Stimulated activated CD8-positive, alpha-beta memory T cell treated with anti-CD3 and anti-CD28 coated beads, Interleukin-7, amount 100 ng/mL, for 4 hours (primary cell): ENCODE data around the gene ALPG.
"Not testable (repeated sequence)": the region's sequence is repeated elsewhere in the genome, so short reads cannot be mapped to it uniquely, and the experiment has no call there.

Source experiments
- DNase-seq, 2 donors: peaks; one replicate each; pipeline ENCODE4 v3.0.0-alpha.2; 2020; ENCODE audit warnings: low read depth in 2 of 2

The ALPG gene

GRCh38 chr2:232377319-232377718 is 29.3 kb upstream of the ALPG start:
- no peak for DNase-seq

- no peak for DNase-seq
These were observed 28.6 kb upstream of the ALPG start for GRCh38 chr2:232377841-232378734.

- not testable (repeated sequence) for DNase-seq
These were observed 27.9 kb upstream of the ALPG start, which contains the start of gene ALPP for GRCh38 chr2:232378735-232379151. Gene ALPP, plus strand, starts transcription at chr2:232378751. Its CDS starts 52 bp downstream, at chr2:232378803.

GRCh38 chr2:232379610-232380590 is 26.7 kb upstream of the ALPG start:
- not testable (repeated sequence) for DNase-seq

DNA sequence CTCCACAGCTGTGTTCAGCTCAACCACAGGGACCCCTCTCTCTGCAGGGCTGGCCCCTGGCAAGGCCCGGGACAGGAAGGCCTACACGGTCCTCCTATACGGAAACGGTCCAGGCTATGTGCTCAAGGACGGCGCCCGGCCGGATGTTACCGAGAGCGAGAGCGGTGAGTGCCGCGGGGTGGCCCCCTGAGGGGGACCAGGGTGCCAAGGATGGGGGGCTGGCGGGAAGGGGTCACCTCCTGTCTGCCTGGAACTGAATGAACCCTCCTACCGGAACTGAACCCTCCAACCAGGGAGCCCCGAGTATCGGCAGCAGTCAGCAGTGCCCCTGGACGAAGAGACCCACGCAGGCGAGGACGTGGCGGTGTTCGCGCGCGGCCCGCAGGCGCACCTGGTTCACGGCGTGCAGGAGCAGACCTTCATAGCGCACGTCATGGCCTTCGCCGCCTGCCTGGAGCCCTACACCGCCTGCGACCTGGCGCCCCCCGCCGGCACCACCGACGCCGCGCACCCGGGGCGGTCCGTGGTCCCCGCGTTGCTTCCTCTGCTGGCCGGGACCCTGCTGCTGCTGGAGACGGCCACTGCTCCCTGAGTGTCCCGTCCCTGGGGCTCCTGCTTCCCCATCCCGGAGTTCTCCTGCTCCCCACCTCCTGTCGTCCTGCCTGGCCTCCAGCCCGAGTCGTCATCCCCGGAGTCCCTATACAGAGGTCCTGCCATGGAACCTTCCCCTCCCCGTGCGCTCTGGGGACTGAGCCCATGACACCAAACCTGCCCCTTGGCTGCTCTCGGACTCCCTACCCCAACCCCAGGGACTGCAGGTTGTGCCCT is 25.2 kb upstream of the ALPG start:
- DNase-seq: not testable (repeated sequence)

GRCh38 chr2:232382331-232383225 is 24.1 kb upstream of the ALPG start:
- DNase-seq: no peak

DNA sequence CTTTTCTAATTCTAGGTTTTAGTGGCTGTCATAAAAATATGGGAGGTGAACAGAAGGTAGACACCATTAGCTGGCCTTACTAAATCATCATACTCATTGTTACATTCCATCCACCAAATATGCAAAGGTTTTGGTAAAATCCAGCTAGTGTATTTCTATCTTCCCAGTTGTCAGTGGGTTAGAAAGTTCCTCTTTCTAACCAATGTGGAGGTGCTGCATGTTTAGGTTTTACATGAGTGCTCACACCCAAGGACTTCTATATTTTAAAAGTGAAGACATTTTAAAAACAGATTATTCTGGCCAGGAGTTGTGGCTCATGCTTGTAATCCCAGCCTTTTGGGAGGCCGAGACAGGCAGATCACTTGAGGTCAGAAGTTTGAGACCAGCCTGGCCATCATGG is 22.2 kb upstream of the ALPG start:
- DNase-seq: no peak

DNA sequence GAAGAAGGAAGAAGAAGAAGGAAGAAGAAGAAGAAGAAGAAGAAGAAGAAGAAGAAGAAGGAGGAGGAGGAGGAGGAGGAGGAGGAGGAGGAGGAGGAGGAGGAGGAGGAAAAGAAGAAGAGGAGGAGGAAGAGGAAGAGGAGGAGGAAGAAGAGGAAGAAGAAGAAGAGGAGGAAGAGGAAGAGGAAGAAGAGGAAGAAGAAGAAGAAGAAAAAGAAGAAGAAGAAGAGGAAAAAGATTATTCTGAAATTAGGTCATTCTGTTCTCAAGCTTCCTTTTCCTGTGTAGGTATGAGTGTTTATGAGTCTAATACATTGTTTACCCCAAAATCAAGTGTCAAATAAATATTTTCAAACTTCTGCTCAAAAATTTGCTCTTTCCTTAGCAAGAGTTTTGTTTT is 21.6 kb upstream of the ALPG start:
- DNase-seq: not testable (repeated sequence)

GRCh38 chr2:232385660-232386489 is 20.8 kb upstream of the ALPG start:
- no peak for DNase-seq

GRCh38 chr2:232386490-232386739 is 20.2 kb upstream of the ALPG start:
- DNase-seq: no peak

- no peak for DNase-seq
These were observed 19.7 kb upstream of the ALPG start for GRCh38 chr2:232386740-232387450.

DNA sequence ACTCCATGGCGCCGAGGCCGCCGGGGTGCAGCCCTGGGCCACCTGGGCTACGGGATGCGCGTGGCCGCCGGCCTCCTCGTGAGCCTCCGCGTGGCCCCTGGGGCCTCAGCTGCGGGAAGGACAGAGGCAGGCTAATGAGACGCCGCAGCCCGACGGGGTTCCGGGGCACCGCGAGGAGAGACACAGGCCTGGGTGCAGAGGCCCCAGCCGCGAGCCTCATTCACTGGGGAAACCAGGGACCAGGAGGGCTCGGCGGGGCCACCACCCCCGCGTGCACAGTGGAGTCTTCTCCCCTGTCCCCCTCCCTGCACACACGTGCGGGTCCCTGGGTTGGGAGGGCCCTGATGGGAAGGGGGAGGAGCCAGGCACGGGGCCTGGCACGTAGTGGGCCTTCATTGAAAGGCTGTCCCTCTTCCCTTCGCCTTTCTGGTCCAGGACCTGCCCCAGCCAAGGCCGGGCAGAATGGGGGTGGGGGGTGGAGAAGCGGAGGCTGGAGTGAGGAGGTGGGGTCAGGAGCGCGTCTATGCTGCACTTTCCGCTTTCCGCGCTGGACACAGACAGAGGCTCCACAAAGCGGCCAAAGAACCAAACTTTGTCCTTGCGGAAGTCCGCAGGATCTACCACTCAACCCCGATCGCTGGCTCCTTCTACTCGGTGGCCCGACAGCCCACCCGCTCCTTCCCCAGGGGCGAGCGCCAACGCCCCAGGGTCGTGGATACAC is 19.0 kb upstream of the ALPG start:
- DNase-seq: no peak

DNA sequence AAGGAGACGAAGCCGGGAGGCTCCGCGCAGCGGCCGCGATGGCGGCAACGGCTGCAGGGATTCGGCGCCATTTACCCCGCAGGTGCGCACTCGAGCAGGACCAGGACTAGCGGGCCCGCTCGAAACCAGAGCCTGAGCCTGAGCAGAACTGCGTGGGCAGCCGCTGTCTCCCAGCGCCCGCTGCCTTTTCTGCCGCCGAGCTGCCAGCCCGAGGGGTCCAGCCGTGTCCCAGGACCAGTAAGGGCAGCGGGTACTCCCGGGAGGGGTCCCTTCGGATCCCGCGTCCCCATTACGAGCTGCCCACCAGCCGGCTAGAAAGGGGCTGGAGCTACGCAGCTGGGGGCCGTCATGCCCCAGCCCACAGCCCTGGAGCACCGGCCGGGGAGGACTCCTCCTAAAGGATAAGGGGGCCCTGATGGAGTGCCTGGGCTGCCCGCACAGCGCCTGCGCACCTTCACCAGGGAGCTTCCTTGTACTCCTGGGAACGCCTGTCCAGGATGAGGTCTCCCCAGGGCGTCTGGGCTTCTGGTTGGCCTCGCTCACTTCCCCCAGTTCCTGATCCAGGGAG is 18.2 kb upstream of the ALPG start:
- DNase-seq: no peak

GRCh38 chr2:232389327-232389726 is 17.3 kb upstream of the ALPG start:
- no peak for DNase-seq

GRCh38 chr2:232390661-232391060 is 16.0 kb upstream of the ALPG start:
- DNase-seq: no peak

- no peak for DNase-seq
These were observed 13.1 kb upstream of the ALPG start for GRCh38 chr2:232393556-232393955.

- not testable (repeated sequence) for DNase-seq
These were observed 12.2 kb upstream of the ALPG start for GRCh38 chr2:232394431-232394830.

GRCh38 chr2:232395586-232395985 is 11.1 kb upstream of the ALPG start:
- no peak for DNase-seq
